Fibroblast of the conjunctiva (primary cell): ENCODE measurements around the gene SMAD7.

Source experiments
- DNase-seq: peaks from one replicate; pipeline ENCODE4 v3.0.0-alpha.2; 2010; ENCODE audit warnings: low read depth

SMAD7 gene

GRCh38 chr18:48986851-48987761, 36.3 kb upstream of the SMAD7 start:
- no peak for DNase-seq

- DNase-seq: no peak
Measured at GRCh38 chr18:48985161-48985560, 34.4 kb upstream of the SMAD7 start.

- no peak for DNase-seq
Measured at GRCh38 chr18:48983793-48984437, 33.1 kb upstream of the SMAD7 start.

- DNase-seq: no peak
Measured at GRCh38 chr18:48982266-48982665, 31.5 kb upstream of the SMAD7 start.

- no peak for DNase-seq
Measured at GRCh38 chr18:48979944-48980890, 29.5 kb upstream of the SMAD7 start.

GRCh38 chr18:48977914-48978313, 27.1 kb upstream of the SMAD7 start:
- DNase-seq: no peak

GRCh38 chr18:48975817-48976649, 25.3 kb upstream of the SMAD7 start:
- no peak for DNase-seq

- no peak for DNase-seq
Measured at GRCh38 chr18:48975120-48975816, 24.5 kb upstream of the SMAD7 start.

- no peak for DNase-seq
Measured at GRCh38 chr18:48974304-48975119, 23.7 kb upstream of the SMAD7 start.

- no peak for DNase-seq
Measured at GRCh38 chr18:48973731-48974130, 23.0 kb upstream of the SMAD7 start.

GRCh38 chr18:48968412-48969215, 17.8 kb upstream of the SMAD7 start:
- DNase-seq: no peak

- no peak for DNase-seq
Measured at GRCh38 chr18:48967545-48967944, 16.8 kb upstream of the SMAD7 start.

- DNase-seq: no peak
Measured at GRCh38 chr18:48966523-48966922, 15.8 kb upstream of the SMAD7 start.

- DNase-seq: no peak
Measured at GRCh38 chr18:48963586-48964470, 13.1 kb upstream of the SMAD7 start.

GRCh38 chr18:48962994-48963561, 12.3 kb upstream of the SMAD7 start:
- DNase-seq: no peak

GRCh38 chr18:48962252-48962993, 11.7 kb upstream of the SMAD7 start:
- DNase-seq: no peak

GRCh38 chr18:48961547-48961946, 10.8 kb upstream of the SMAD7 start:
- DNase-seq: no peak
